K562 (cell line): ENCODE results near the gene KARS1. TPM values are rescaled to one million over a fixed set of nuclear protein-coding genes. Genes with fewer than 3 reads are reported as not detected.

ENCODE experiments used
- ASH1L ChIP-seq: fragments of 450-650 bp; IDR thresholded peaks from 2 replicates; pipeline ENCODE4 v1.6.1; 2018; ENCODE audit warnings: borderline replicate concordance, mild to moderate bottlenecking, low read depth; ENCODE audit not compliant: partially characterized antibody
- CEBPB ChIP-seq: fragments of 450-650 bp; IDR thresholded peaks from 2 replicates; pipeline ENCODE4 v1.6.1; 2016; ENCODE audit warnings: missing genetic modification characterization, missing compliant biosample characterization
- CHD1 ChIP-seq: fragments of 200-600 bp; sonication (generic); IDR thresholded peaks from one replicate; pipeline ENCODE4 v1.6.1; 2012; ENCODE audit warnings: mild to moderate bottlenecking, moderate library complexity, low read length, inconsistent platforms
- ETS2 ChIP-seq: IDR thresholded peaks from 2 replicates; pipeline ENCODE4 v1.6.1; 2016; ENCODE audit warnings: borderline replicate concordance, missing genetic modification characterization, mild to moderate bottlenecking, moderate library complexity, missing compliant biosample characterization; ENCODE audit not compliant: poor library complexity, severe bottlenecking
- FOXJ2 ChIP-seq: fragments of 200-800 bp; sonication (Bioruptor generic); IDR thresholded peaks from 2 replicates; pipeline ENCODE4 v1.6.1; 2016; ENCODE audit warnings: missing genetic modification characterization, missing compliant biosample characterization
- FOXO4 ChIP-seq: fragments of 450-650 bp; formaldehyde crosslinking; IDR thresholded peaks from 2 replicates; pipeline ENCODE4 v1.4.0; 2020; ENCODE audit warnings: mild to moderate bottlenecking, moderate library complexity
- HDAC2 ChIP-seq: fragments of 450-650 bp; IDR thresholded peaks from 2 replicates; pipeline ENCODE4 v1.6.1; 2016; ENCODE audit warnings: mild to moderate bottlenecking
- HNRNPH1 ChIP-seq: fragments of 200-400 bp; formaldehyde crosslinking; optimal IDR thresholded peaks from 2 replicates; pipeline ENCODE3; 2017; ENCODE audit warnings: low read depth, mild to moderate bottlenecking, low read length, moderate library complexity
- KLF13 ChIP-seq: fragments of 450-650 bp; IDR thresholded peaks from 2 replicates; pipeline ENCODE4 v1.6.1; 2016; ENCODE audit warnings: missing genetic modification characterization, low read depth, mild to moderate bottlenecking, missing compliant biosample characterization, moderate library complexity, borderline replicate concordance
- MCM2 ChIP-seq: fragments of 450-650 bp; IDR thresholded peaks from 2 replicates; pipeline ENCODE4 v1.6.1; 2017; ENCODE audit warnings: low read depth, mild to moderate bottlenecking
- MNT ChIP-seq, 2 experiments: fragments of 450-650 bp; conservative IDR thresholded peaks; 2 replicates each; pipeline ENCODE4 v1.6.1; 2017; ENCODE audit warnings: mild to moderate bottlenecking in 2 of 2, moderate library complexity in 2 of 2
- MXI1 ChIP-seq: IDR thresholded peaks from 2 replicates; pipeline ENCODE4 v1.6.1; 2011; ENCODE audit warnings: low read depth, mild to moderate bottlenecking, improper control_type of control experiment, low read length
- NFXL1 ChIP-seq: fragments of 450-650 bp; formaldehyde crosslinking; IDR thresholded peaks from 2 replicates; pipeline ENCODE4 v1.4.0; 2021; ENCODE audit warnings: mild to moderate bottlenecking
- RBM25 ChIP-seq: fragments of 200-400 bp; formaldehyde crosslinking; IDR thresholded peaks from 2 replicates; pipeline ENCODE4 v1.6.1; 2018; ENCODE audit warnings: low read length, low read depth, moderate library complexity; ENCODE audit not compliant: severe bottlenecking
- RFX5 ChIP-seq: IDR thresholded peaks from 2 replicates; pipeline ENCODE4 v1.6.1; 2011; ENCODE audit warnings: low read depth, mild to moderate bottlenecking, improper control_type of control experiment, low read length
- SMC3 ChIP-seq: conservative IDR thresholded peaks from 2 replicates; pipeline ENCODE4 v1.6.1; 2011; ENCODE audit warnings: low read depth, low read length, improper control_type of control experiment; ENCODE audit not compliant: insufficient read depth
- TOE1 ChIP-seq, 2 experiments: fragments of 450-650 bp in 1 of 2; sonication (generic) in 1 of 2; formaldehyde crosslinking in 1 of 2; IDR thresholded peaks; 2 replicates each; pipeline versions ENCODE4 v1.7.1 to v1.8.0; 2016 to 2022; ENCODE audit warnings: borderline replicate concordance in 2 of 2, mild to moderate bottlenecking in 2 of 2, antibody characterized with exemption in 1 of 2, inconsistent platforms in 1 of 2, low read depth in 1 of 2, missing genetic modification reagents in 1 of 2, moderate library complexity in 1 of 2
- U2AF1 ChIP-seq: fragments of 200-400 bp; formaldehyde crosslinking; optimal IDR thresholded peaks from 2 replicates; pipeline ENCODE3; 2017; ENCODE audit warnings: mild to moderate bottlenecking, low read depth, low read length, moderate library complexity
- ZBTB1 ChIP-seq: sonication (generic); formaldehyde crosslinking; IDR thresholded peaks from 2 replicates; pipeline ENCODE4 v1.8.1; 2023; ENCODE audit warnings: missing genetic modification reagents, low read depth, mild to moderate bottlenecking, borderline replicate concordance
- ZNF24 ChIP-seq: fragments of 450-650 bp; IDR thresholded peaks from 2 replicates; pipeline ENCODE4 v1.6.1; 2016
- ZNF253 ChIP-seq: fragments of 250-450 bp; sonication (Bioruptor Pico); conservative IDR thresholded peaks from 2 replicates; pipeline ENCODE4 v1.6.1; 2021; ENCODE audit warnings: mild to moderate bottlenecking
- ZNF511 ChIP-seq: sonication (generic); formaldehyde crosslinking; IDR thresholded peaks from 2 replicates; pipeline ENCODE4 v1.8.0; 2022; ENCODE audit warnings: mild to moderate bottlenecking, missing genetic modification reagents
- ZNF644 ChIP-seq: fragments of 200-800 bp; sonication (Bioruptor generic); IDR thresholded peaks from 2 replicates; pipeline ENCODE4 v1.6.1; 2016; ENCODE audit warnings: low read depth, missing genetic modification characterization, missing compliant biosample characterization
- ZNF655 ChIP-seq: fragments of 250-450 bp; sonication (Bioruptor Pico); IDR thresholded peaks from 2 replicates; pipeline ENCODE4 v1.5.0; 2021
- ZZZ3 ChIP-seq: fragments of 450-650 bp; IDR thresholded peaks from 2 replicates; pipeline ENCODE4 v1.6.1; 2016; ENCODE audit warnings: antibody characterized with exemption, mild to moderate bottlenecking, moderate library complexity
- polyA plus RNA-seq, 8 experiments: library from polyadenylated mRNA; depleted of rRNA in 4 of 8; stranded (reverse) in 5 of 8; unstranded in 3 of 8; fragments of >200 nt; fragmentation: Nextera tagmentation in 2 of 8; fragmentation: Illumina TruSeq in 1 of 8; extraction: Ambion mirVana in 2 of 8; extraction: Trizol in 1 of 8; gene quantifications; 2 replicates each; pipeline versions ENCODE4 v1.2.1 to v1.2.3, GENCODE V29; 2011 to 2014; ENCODE audit warnings: inconsistent platforms in 1 of 8, missing spikeins in 1 of 8
- total RNA-seq, 7 experiments: library from RNA; depleted of rRNA in 6 of 7; stranded (reverse); fragments of >200 nt in 6 of 7; fragmentation: Illumina TruSeq in 2 of 7; extraction: Trizol in 2 of 7; gene quantifications; 2 replicates each; pipeline versions ENCODE4 v1.2.1 to v1.2.3, GENCODE V29; 2011 to 2021; ENCODE audit warnings: low replicate concordance in 1 of 7

KARS1 gene
- total and polyA plus RNA-seq, 9 of the 15 experiments (the other 6 are each of a cell fraction or from before 2014, with no cell fraction given) = 223 to 386 (median 304) TPM

- TF ChIP-seq ZNF655 (CRISPR knock-in tag) (no peak), FOXO4 (no peak), ASH1L (no peak), MXI1 (no peak), FOXJ2 (no peak), ZNF644 (tag) (no peak), KLF13 (tag) (no peak), CEBPB (tag) (no peak), ETS2 (tag) (no peak), NFXL1 (CRISPR knock-in tag) (no peak), MCM2 (no peak), ZNF253 (CRISPR knock-in tag) (no peak), HNRNPH1 (no peak), MNT (conservative IDR thresholded peaks at IDR 0.05) (peak in 1 of 2 experiments; percentile 35; a peak in 2 of 4 replicates), SMC3 (peak; percentile 64), RBM25 (no peak), TOE1 (IDR thresholded peaks at IDR 0.05; ENCODE audit: borderline replicate concordance) (no peak), TOE1 (CRISPR knock-in tag; IDR thresholded peaks at IDR 0.05; ENCODE audit: borderline replicate concordance, low read depth) (no peak), CHD1 (no peak), ZBTB1 (CRISPR knock-in tag) (no peak), ZNF24 (peak; percentile 38; the same call in 1 of the 2 replicates), ZZZ3 (0 out of 2 replicates have a peak, but pooled peaks have one; percentile 20), ZNF511 (CRISPR knock-in tag) (no peak), RFX5 (no peak), U2AF1 (no peak), HDAC2 (peak; percentile 80)
Measured at GRCh38 chr16:75621170-75621477, 26.3 kb downstream of the KARS1 start (continued).
